ENCODE measurements around the gene GLTPD2.
A peak's percentile ranks its signal among the peaks of the same experiment; 100 is the strongest.
"Not testable (repeated sequence)": the region's sequence is repeated elsewhere in the genome, so short reads cannot be mapped to it uniquely, and the experiment has no call there.

GLTPD2 gene

GRCh38 chr17:4811471-4811870 lies 22.7 kb downstream of the GLTPD2 start:
- DNase-seq: no peak

GRCh38 chr17:4812690-4813089 lies 23.9 kb downstream of the GLTPD2 start:
- no peak for DNase-seq

GRCh38 chr17:4815043-4815675 lies 26.4 kb downstream of the GLTPD2 start:
- DNase-seq: no peak

GRCh38 chr17:4816826-4817225 lies 28.1 kb downstream of the GLTPD2 start:
- no peak for DNase-seq

- DNase-seq: no peak
These were observed 29.5 kb downstream of the GLTPD2 start for GRCh38 chr17:4818276-4818675.

DNA sequence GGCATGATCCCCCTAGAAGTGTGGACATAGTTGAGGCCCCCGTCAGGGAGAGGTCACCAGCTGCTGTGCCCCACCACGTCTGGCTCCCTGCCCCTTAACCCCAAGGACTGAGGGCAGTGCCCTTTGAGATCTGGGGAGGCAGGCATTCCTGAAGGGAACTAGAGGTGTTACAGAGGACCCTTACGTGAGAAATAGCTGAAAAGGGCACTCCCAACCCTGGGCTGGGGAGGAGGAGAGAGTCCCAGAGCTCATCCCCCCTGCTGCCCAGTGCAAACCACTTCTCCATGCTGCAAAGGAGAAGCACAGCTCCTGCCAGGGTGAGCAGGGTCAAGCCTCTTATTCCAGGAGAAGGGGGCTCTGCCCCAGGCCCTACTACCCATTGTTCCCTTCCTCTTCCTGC lies 34.1 kb downstream of the GLTPD2 start:
- no peak for DNase-seq

GRCh38 chr17:4823373-4824089 lies 34.8 kb downstream of the GLTPD2 start:
- no peak for DNase-seq

DNA sequence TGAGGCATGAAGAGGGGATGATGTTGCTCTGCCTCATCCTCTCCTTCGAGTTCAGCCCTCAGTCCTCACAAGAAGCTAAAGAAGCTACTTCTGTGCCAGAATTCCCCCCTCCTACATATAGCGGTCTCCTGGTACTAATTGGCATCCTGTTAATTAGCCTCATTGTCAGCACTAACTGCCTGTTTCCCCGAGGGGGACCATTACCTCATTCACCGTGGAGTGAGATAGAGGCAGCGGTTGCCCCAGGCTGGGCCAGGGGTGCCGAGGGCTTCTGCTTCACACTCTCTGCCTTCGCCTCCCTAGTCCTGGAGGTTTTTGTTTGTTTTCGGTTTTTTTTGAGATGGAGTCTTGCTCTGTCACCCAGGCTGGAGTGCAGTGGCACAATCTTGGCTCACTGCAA lies 38.6 kb downstream of the GLTPD2 start:
- DNase-seq: no peak

DNA sequence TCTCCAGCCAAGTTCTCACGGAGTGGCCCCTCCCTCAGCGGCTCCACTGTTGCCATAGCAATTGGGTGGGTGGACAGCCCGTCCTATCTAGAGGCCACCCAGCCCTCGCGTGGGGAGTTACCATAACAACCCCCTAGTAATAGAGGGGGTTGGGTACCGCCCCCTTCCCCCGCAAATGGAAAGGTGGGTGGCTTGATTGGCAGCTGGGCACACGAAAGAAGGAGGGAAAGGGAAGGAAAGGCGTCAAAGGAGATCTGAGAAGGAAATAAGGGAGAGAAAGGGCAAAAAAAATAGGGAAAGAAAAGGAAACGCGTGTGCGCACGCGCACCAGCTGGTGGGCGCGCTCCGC lies 44.0 kb downstream of the GLTPD2 start:
- DNase-seq: not testable (repeated sequence)

- DNase-seq: peak; percentile 95
These were observed 44.6 kb downstream of the GLTPD2 start, which contains the start of gene MINK1 for GRCh38 chr17:4833178-4833940. TSS of gene MINK1 (plus strand) at chr17:4833340. CDS start at chr17:4833584, 244 bp downstream.

- peak; percentile 17 for DNase-seq
These were observed 45.3 kb downstream of the GLTPD2 start for GRCh38 chr17:4833941-4834680.

GRCh38 chr17:4834681-4835020 lies 45.9 kb downstream of the GLTPD2 start:
- DNase-seq: no peak

DNA sequence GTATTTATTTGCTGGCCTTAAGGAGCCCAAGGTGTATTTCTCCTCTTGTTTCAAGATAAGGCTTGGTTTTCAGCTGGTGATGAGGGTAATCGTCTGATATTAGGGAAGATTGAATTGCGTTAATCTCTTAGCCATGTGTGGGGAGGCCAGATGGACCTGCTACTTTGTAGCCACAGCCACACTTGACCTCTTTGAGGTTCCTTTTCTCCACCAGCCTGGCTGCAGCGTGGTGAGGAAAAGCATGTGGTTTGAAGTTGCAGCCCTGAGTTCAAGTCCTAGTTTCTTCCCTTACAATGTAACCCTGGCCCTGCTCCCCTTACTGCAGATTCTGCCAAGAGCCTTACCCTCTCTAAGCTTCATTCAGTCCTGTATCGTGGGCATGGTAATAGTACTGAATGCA lies 47.5 kb downstream of the GLTPD2 start:
- no peak for DNase-seq

DNA sequence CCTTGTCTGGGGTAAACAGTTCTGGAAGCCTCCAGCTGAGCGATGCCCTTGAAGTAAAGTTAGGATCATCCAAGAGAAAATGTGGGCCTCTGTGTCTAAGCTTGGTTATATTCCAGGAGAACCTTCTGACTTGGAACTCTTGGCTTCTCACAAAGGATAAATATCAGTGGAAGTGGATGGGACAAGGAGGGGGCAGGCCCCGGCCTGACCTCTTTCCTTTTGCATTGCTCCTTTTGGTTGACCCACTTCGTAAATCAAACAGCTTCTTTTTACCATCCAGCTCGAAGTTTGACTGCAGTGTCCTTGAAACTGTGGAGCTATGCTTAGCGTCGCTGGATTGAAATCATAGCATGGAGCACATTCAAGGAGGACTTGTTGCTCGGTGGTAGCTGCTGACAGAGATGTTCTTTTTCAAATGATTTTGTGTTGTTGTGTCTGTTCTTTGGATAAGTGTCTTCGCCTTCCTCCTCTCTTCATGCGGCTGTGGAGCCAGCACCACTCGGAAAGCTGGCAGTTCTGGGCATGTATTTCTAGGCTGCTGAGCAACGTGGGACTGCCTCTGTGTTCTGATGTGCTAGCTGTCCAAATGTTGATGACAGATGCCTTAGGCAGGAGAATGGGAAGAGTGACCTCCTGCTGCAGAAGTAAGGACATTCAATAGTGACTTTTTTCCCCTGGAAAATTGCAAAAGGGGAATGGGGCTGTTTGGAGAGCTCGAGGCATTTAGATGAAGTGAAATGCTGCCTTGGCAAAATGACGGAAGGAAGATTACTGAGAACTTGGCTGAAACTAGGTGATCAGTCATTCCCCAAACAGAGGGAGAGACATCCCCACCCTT lies 48.9 kb downstream of the GLTPD2 start:
- no peak for DNase-seq

- no peak for DNase-seq
These were observed 49.6 kb downstream of the GLTPD2 start for GRCh38 chr17:4838309-4838785.

DNA sequence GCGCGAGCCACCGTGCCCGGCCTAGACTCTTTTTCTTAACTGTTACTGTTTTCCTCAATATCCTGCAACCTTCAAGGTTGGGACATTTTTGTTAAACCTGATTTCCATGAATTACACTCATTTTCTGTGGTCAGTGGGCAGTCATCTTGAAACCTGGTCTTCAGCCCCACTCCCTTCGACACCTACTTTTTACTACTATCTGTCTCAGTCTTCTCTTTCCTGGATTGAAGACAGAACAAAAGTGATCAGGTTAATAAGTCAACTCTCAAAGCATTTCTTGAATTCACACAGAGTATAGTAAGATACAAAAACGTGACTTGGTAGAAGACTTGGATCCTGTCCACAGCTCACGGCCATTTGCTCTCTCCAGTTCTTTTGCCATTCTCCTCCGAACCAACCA lies 50.5 kb downstream of the GLTPD2 start:
- no peak for DNase-seq
